ENCODE results near the gene ADAMTSL5. TPM values are rescaled to one million over a fixed set of nuclear protein-coding genes. Genes with fewer than 3 reads are reported as not detected.

The ADAMTSL5 gene
- total RNA-seq, 1 experiment from 2014 or later, result 20.6 TPM

GRCh38 chr19:1460033-1460995, 52.5 kb downstream of the ADAMTSL5 start:
- in situ Hi-C loops (cut with HindIII; ENCODE audit: low pct_unique_long_range_greater_than_20kb, low sequenced_read_pairs) (no loop called here), intact Hi-C loops (cut with micrococcal nuclease; ENCODE audit: unreplicated experiment) (no loop called here)
- H3K27ac ChIP-seq (ENCODE audit: low read length), result no peak overlapping the region
- no peaks in the 10 kb centered on the region for H3K27me3 ChIP-seq (ENCODE audit: control insufficient read depth, insufficient read depth, low read length)
- H3K4me1 ChIP-seq (ENCODE audit: control insufficient read depth, insufficient read depth, low read length), result no peaks in the 10 kb centered on the region
- CTCF ChIA-PET, result no interaction called here
- no peak overlapping the region for H3K4me3 ChIP-seq (ENCODE audit: low read depth in 2 of 2, low read length in 2 of 2)
- TF ChIP-seq CTCF (IDR thresholded peaks at IDR 0.05) (no peak), SIN3A (IDR thresholded peaks at IDR 0.05; ENCODE audit: borderline replicate concordance, insufficient read depth, low read depth, low read length) (no peak), TCF7L2 (IDR thresholded peaks at IDR 0.05; ENCODE audit: low read depth, low read length) (no peak), REST (IDR thresholded peaks at IDR 0.05; ENCODE audit: insufficient read depth in 1 of 2, low read depth in 2 of 2, low read length in 1 of 2) (no peak), POLR2AphosphoS5 (IDR thresholded peaks at IDR 0.05; ENCODE audit: low read depth, low read length) (no peak)
- POLR2A ChIA-PET, result no interaction called here
- H3K9me3 ChIP-seq (ENCODE audit: control insufficient read depth, insufficient read depth, low read depth, low read length), result no peaks in the 10 kb centered on the region
- BruUV-seq (replicated peaks), result no TSS peak
- ATAC-seq (no peak), DNase-seq (ENCODE audit: low read depth, low spot score) (no peak)
- no peaks in the 10 kb centered on the region for H3K36me3 ChIP-seq (ENCODE audit: control insufficient read depth, insufficient read depth, low read length)

GRCh38 chr19:1459479-1459878, 53.3 kb downstream of the ADAMTSL5 start:
- BruUV-seq (replicated peaks), result TSS peak; percentile 65
- DNase-seq (ENCODE audit: low read depth, low spot score) (no peak), ATAC-seq (no peak)
- in situ Hi-C loops (cut with HindIII; ENCODE audit: low pct_unique_long_range_greater_than_20kb, low sequenced_read_pairs), result no loop called here
- H3K9me3 ChIP-seq (ENCODE audit: control insufficient read depth, insufficient read depth, low read depth, low read length), result no peaks in the 10 kb centered on the region
- no peak overlapping the region for H3K27ac ChIP-seq (ENCODE audit: low read length)
- no peaks in the 10 kb centered on the region; the same call in 1 of the 2 replicates for H3K4me1 ChIP-seq (ENCODE audit: control insufficient read depth, insufficient read depth, low read length)
- intact Hi-C loops (cut with micrococcal nuclease; ENCODE audit: unreplicated experiment), result no loop called here
- ChIA-PET POLR2A (no interaction called here), CTCF (interaction anchor here (0.6 kb wide), 1 partner anchor 297 kb away, joined by 3 read pairs; no protein-coding TSS in a partner anchor)
- no peaks in the 10 kb centered on the region for H3K27me3 ChIP-seq (ENCODE audit: control insufficient read depth, insufficient read depth, low read length)
- TF ChIP-seq TCF7L2 (IDR thresholded peaks at IDR 0.05; ENCODE audit: low read depth, low read length), result no peak
- H3K4me3 ChIP-seq (ENCODE audit: low read depth in 2 of 2, low read length in 2 of 2), result no peak overlapping the region
- no peaks in the 10 kb centered on the region for H3K36me3 ChIP-seq (ENCODE audit: control insufficient read depth, insufficient read depth, low read length)

GRCh38 chr19:1457892-1458291, 54.9 kb downstream of the ADAMTSL5 start:
- DNase-seq (ENCODE audit: low read depth, low spot score), result no peak
- TF ChIP-seq CTCF (IDR thresholded peaks at IDR 0.05) (no peak), TCF7L2 (IDR thresholded peaks at IDR 0.05; ENCODE audit: low read depth, low read length) (no peak), POLR2AphosphoS5 (IDR thresholded peaks at IDR 0.05; ENCODE audit: low read depth, low read length) (0 out of 2 replicates have a peak, but pooled peaks have one; percentile 42)
- intact Hi-C loops (cut with micrococcal nuclease; ENCODE audit: unreplicated experiment) (no loop called here), in situ Hi-C loops (cut with HindIII; ENCODE audit: low pct_unique_long_range_greater_than_20kb, low sequenced_read_pairs) (no loop called here)
- no peak overlapping the region for H3K27ac ChIP-seq (ENCODE audit: low read length)
- H3K36me3 ChIP-seq (ENCODE audit: control insufficient read depth, insufficient read depth, low read length), result no peaks in the 10 kb centered on the region
- no peaks in the 10 kb centered on the region for H3K27me3 ChIP-seq (ENCODE audit: control insufficient read depth, insufficient read depth, low read length)
- ChIA-PET CTCF (no interaction called here), POLR2A (interaction anchor here (0.6 to 0.7 kb wide), 2 partner anchors 14 to 190 kb away, joined by 5 to 6 read pairs; no protein-coding TSS in a partner anchor)
- H3K4me1 ChIP-seq (ENCODE audit: control insufficient read depth, insufficient read depth, low read length), result no peaks in the 10 kb centered on the region; the same call in 1 of the 2 replicates
- no peak for ATAC-seq
- no peaks in the 10 kb centered on the region for H3K9me3 ChIP-seq (ENCODE audit: control insufficient read depth, insufficient read depth, low read depth, low read length)
- no peak overlapping the region for H3K4me3 ChIP-seq (ENCODE audit: low read depth in 2 of 2, low read length in 2 of 2)
- BruUV-seq (replicated peaks), result no TSS peak

All from Panc1 (cell line).